Measurements from ENCODE around the gene TBX2.
"Not testable (repeated sequence)": the region's sequence is repeated elsewhere in the genome, so short reads cannot be mapped to it uniquely, and the experiment has no call there.

Gene TBX2

GRCh38 chr17:61399131-61400065, at the start of gene TBX2:
TSS of gene TBX2 (plus strand) at chr17:61399843. CDS start at chr17:61400177, 334 bp downstream.
- no peak for DNase-seq (ENCODE audit: low read depth)

GRCh38 chr17:61351745-61352407, 47.8 kb upstream of the TBX2 start:
- DNase-seq (ENCODE audit: low read depth) = no peak

- DNase-seq (ENCODE audit: low read depth) = no peak
Observed at GRCh38 chr17:61352408-61352770, 47.3 kb upstream of the TBX2 start.

DNA sequence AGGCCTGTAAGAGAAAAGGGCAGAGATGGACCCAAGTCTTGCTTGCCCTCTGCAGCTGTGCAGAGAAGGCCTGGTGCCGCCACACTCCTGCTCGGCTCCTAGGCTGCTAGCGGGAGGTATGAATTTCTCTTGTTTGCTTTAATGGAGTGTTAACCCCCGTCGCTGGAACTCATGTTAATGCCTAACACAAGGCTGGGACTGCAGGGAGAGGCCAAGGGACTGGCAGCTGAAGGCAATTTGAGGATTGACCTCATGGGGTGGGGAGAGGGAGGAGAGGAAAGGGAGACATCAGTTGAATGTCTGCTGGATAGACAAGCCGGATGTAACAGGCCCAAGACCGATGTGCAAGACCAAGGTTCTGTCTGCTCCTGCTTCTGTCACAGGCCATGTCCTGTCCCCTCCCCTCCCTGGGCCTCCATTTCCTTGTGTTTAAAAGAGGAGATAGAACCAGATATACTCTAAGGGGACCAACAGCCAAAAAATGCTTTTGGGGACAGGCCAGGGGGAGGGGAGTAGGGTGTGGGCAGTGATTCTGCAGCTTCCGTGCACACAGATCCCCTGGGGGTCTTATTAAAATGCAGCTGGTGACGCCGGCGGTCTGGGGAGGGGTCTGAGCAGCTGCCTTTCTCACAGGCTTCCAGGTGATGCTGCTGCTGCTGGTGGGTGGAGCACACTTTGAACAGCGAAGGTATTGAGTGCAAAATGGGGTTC, 46.7 kb upstream of the TBX2 start:
- DNase-seq (ENCODE audit: low read depth) = no peak

- no peak for DNase-seq (ENCODE audit: low read depth)
Observed at GRCh38 chr17:61353615-61354014, 46.0 kb upstream of the TBX2 start.

GRCh38 chr17:61354895-61355874, 44.5 kb upstream of the TBX2 start:
- no peak for DNase-seq (ENCODE audit: low read depth)

GRCh38 chr17:61357061-61357460, 42.6 kb upstream of the TBX2 start:
- not testable (repeated sequence) for DNase-seq (ENCODE audit: low read depth)

GRCh38 chr17:61359513-61359912, 40.1 kb upstream of the TBX2 start:
- not testable (repeated sequence) for DNase-seq (ENCODE audit: low read depth)

DNA sequence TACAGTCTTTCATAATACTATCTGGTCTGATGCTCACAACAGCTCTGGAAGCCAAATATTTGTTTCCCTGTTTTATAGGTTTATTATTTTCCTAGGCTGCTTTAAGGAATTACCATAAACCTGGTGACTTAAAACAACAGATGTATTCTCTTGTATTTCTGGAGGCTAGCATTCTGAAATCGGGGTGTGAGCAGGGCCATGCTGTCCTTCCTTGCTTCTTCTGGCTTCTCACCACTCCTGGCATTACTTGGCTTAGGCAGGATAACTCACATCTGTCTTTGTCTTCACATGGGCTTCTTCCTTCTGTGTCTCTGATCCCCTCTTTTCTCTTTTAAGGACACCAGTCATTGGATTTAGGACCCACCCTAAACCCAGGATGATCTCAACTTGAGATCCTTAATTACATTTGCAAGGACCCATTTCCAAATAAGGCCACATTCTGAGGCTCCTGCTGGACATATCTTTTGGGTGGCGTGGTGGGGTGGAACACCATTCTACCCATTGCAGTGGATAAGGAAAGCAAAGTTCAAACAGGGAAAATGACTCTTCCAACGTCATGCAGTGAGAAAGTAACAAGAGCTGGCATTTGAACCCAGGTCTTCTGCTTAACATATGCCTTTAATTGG, 39.2 kb upstream of the TBX2 start:
- DNase-seq (ENCODE audit: low read depth) = no peak

GRCh38 chr17:61361084-61361483, 38.6 kb upstream of the TBX2 start:
- DNase-seq (ENCODE audit: low read depth) = no peak

- no peak for DNase-seq (ENCODE audit: low read depth)
Observed at GRCh38 chr17:61362396-61362795, 37.2 kb upstream of the TBX2 start.

GRCh38 chr17:61362852-61363600, 36.6 kb upstream of the TBX2 start:
- DNase-seq (ENCODE audit: low read depth) = no peak

DNA sequence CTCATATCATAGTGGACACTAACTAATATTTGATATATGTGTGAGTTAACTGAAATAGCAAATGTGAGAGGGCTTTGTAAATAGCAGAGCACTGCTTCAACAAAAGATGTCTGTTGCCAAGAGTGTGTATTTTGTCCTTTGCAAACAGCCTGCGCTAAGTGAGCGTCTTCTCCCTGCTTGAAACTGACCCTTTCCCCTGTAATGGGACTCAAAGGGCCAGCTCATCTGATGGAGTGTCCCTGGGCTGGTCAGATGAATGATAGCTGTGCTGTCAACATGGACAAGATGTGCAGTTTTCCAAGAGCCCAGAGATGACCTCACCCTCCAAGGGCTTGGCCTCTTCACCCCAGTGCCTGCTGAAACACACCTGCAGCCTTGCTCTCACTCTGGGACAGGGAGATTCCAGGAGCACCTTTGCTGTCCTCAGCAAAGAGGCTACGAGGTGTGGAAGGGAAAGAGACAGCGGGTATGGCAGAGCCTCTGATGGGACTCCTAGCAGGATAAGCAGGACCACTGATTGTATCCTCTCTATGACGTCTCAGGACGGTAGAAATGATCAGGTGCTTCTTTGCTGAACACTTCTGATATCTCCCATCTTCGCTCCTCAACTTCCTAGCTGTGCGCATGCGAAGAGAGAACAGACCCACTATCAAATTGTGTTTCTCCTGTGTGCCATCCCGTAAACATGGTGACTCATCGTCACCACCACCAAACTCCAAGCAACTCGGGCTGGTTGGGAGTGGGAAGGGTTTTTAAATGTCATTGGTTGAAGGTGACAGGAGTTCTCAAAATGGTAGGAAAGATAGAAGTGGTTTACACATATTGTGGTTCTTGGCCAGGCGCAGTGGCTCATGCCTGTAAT, 35.8 kb upstream of the TBX2 start:
- no peak for DNase-seq (ENCODE audit: low read depth)

DNA sequence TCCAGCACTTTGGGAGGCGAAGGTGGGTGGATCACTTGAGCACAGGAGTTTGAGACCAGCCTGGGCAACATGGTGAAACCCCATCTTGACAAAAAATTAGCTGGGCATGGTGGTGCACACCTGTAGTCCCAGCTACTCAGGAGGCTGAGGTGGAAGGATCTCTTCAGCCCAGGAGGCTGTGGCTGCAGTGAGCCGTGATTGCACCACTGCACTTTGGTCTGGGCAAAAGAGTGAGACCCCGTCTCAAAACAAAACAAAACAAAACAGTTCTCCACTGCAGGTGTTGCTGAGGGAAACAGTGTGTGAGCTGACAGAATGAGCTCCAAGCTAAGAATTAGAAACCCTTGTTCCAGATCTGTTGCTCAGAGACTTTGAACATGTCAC, 35.2 kb upstream of the TBX2 start:
- DNase-seq (ENCODE audit: low read depth) = no peak

DNA sequence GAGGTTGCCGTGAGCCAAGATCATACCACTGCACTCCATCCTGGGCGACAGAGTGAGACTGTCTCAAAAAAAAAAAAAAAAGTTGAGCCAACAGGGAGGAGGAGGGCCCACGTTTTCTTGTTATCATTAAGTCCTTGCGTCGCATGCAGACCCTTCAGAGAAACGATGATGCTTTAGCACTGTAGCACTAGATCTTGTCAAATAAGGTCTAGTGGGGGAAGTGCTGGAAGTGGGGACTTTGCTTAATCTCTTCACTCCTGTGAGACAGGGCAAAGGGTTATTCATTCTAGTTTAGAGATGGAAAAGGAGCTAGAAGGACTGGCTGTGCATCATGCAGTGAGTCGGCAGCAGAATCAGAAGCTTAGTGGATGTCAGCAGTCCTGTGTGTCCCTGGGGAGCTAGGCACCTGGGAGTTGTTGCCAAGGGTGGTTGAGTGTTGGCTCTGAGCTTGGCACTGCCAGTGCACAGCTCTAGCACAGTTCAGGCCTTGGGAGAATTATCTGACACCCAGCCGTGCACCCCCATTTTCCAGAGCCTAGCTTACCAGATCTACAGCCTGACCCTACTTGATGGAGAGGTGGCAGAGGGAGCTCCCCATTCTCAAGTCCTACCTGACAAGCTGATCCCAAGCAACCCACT, 33.4 kb upstream of the TBX2 start:
- DNase-seq (ENCODE audit: low read depth) = no peak

- DNase-seq (ENCODE audit: low read depth) = no peak
Observed at GRCh38 chr17:61366715-61367413, 32.8 kb upstream of the TBX2 start.

GRCh38 chr17:61368049-61368831, 31.4 kb upstream of the TBX2 start:
- no peak for DNase-seq (ENCODE audit: low read depth)

All from activated gamma-delta T cell treated with anti-CD3 and anti-CD28 coated beads, Interleukin-2, amount 50 U/mL, for 16 hours (primary cell).